GM23338 (cell line): ENCODE measurements around the gene SLC10A3. TPM values are rescaled to one million over a fixed set of nuclear protein-coding genes. Genes with fewer than 3 reads are reported as not detected.

Source experiments
- ATAC-seq: fragments of 200-7000 bp; cut with Tn5 transposase; 3 replicates; pipeline ENCODE4 v1.9.1; 2020
- DNase-seq: peaks from one replicate; pipeline ENCODE4 v3.0.0-alpha.2; 2015; ENCODE audit warnings: low spot score
- H2AFZ ChIP-seq: fragments of 200-600 bp; sonication (generic); 2 replicates; pipeline ENCODE4 v1.8.0; 2016; ENCODE audit warnings: antibody characterized with exemption, mild to moderate bottlenecking, moderate library complexity
- H3F3A ChIP-seq: fragments of 200-600 bp; sonication (generic); replicated peaks from 2 replicates; pipeline ENCODE4 v1.8.0; 2017; ENCODE audit warnings: antibody characterized with exemption, mixed run types, low read depth
- H3K27ac ChIP-seq: fragments of 200-600 bp; sonication (generic); 2 replicates; pipeline ENCODE4 v1.6.1; 2016; ENCODE audit warnings: low read depth
- H3K27me3 ChIP-seq: fragments of 200-600 bp; sonication (generic); 2 replicates; pipeline ENCODE4 v1.8.0; 2016; ENCODE audit warnings: mild to moderate bottlenecking, mixed run types, moderate library complexity; ENCODE audit not compliant: insufficient read depth
- H3K36me3 ChIP-seq: fragments of 200-600 bp; sonication (generic); 2 replicates; pipeline ENCODE4 v1.8.0; 2016; ENCODE audit warnings: mild to moderate bottlenecking; ENCODE audit not compliant: insufficient read depth
- H3K4me1 ChIP-seq: fragments of 200-600 bp; sonication (generic); 2 replicates; pipeline ENCODE4 v1.8.0; 2016; ENCODE audit warnings: mild to moderate bottlenecking, moderate library complexity; ENCODE audit not compliant: insufficient read depth
- H3K4me2 ChIP-seq: fragments of 200-600 bp; sonication (generic); 2 replicates; pipeline ENCODE4 v1.7.1; 2017; ENCODE audit warnings: mixed run types
- H3K4me3 ChIP-seq: fragments of 200-600 bp; sonication (generic); 2 replicates; pipeline ENCODE4 v1.6.1; 2016; ENCODE audit warnings: mixed run types
- H3K79me2 ChIP-seq: fragments of 200-600 bp; sonication (generic); replicated peaks from 2 replicates; pipeline ENCODE4 v1.8.0; 2017; ENCODE audit warnings: mild to moderate bottlenecking; ENCODE audit not compliant: insufficient read depth
- H3K9me2 ChIP-seq: fragments of 200-600 bp; sonication (generic); 2 replicates; pipeline ENCODE4 v1.8.0; 2017; ENCODE audit not compliant: insufficient read depth
- H4K20me1 ChIP-seq: fragments of 200-600 bp; sonication (generic); replicated peaks from 2 replicates; pipeline ENCODE4 v1.8.0; 2017; ENCODE audit warnings: mild to moderate bottlenecking; ENCODE audit not compliant: insufficient read depth
- H3K27ac Mint-ChIP-seq: 2 replicates; pipeline ENCODE4 v1.8.0; 2020; ENCODE audit warnings: inconsistent platforms, mild to moderate bottlenecking, moderate library complexity, mixed read lengths
- H3K27me3 Mint-ChIP-seq: 3 replicates; pipeline ENCODE4 v1.8.0; 2022; ENCODE audit warnings: low read depth, mild to moderate bottlenecking, moderate library complexity, mixed read lengths, inconsistent platforms; ENCODE audit not compliant: insufficient read depth, poor library complexity
- H3K36me3 Mint-ChIP-seq: 3 replicates; pipeline ENCODE4 v1.8.0; 2021; ENCODE audit warnings: low read depth, mild to moderate bottlenecking, inconsistent platforms, moderate library complexity, mixed read lengths
- H3K4me1 Mint-ChIP-seq: 3 replicates; pipeline ENCODE4 v1.8.0; 2020; ENCODE audit warnings: mild to moderate bottlenecking, inconsistent platforms, mixed read lengths
- H3K4me3 Mint-ChIP-seq: 3 replicates; pipeline ENCODE4 v1.8.0; 2021; ENCODE audit warnings: moderate library complexity, mild to moderate bottlenecking, inconsistent platforms, mixed read lengths
- H3K9me3 Mint-ChIP-seq: 3 replicates; pipeline ENCODE4 v1.8.0; 2020; ENCODE audit warnings: moderate library complexity, mild to moderate bottlenecking, inconsistent platforms, mixed read lengths
- CREB1 ChIP-seq: fragments of 250-450 bp; sonication (Bioruptor Pico); IDR thresholded peaks from 2 replicates; pipeline ENCODE4 v1.5.0; 2020; ENCODE audit warnings: low read depth, mild to moderate bottlenecking, moderate library complexity
- CTCF ChIP-seq, 2 experiments: fragments of 200-600 bp in 1 of 2; sonication (generic) in 1 of 2; conservative IDR thresholded peaks; 2 replicates each; pipeline versions ENCODE4 v1.5.1 to v1.6.1; 2016 to 2017; ENCODE audit warnings: antibody characterized with exemption in 2 of 2, low read depth in 2 of 2, mild to moderate bottlenecking in 2 of 2, moderate library complexity in 1 of 2
- EZH2 ChIP-seq: fragments of 200-600 bp; sonication (generic); IDR thresholded peaks from one replicate; pipeline ENCODE4 v1.8.0; 2017; ENCODE audit warnings: antibody characterized with exemption, mild to moderate bottlenecking, low read depth; ENCODE audit not compliant: unreplicated experiment
- NANOG ChIP-seq: IDR thresholded peaks from 2 replicates; pipeline ENCODE4 v1.6.1; 2016; ENCODE audit warnings: antibody characterized with exemption, borderline replicate concordance
- POLR2AphosphoS5 ChIP-seq: IDR thresholded peaks from 2 replicates; pipeline ENCODE4 v1.6.1; 2016; ENCODE audit warnings: antibody characterized with exemption, low read depth
- REST ChIP-seq: IDR thresholded peaks from one replicate; pipeline ENCODE4 v1.6.1; 2018; ENCODE audit warnings: antibody characterized with exemption; ENCODE audit not compliant: unreplicated experiment
- STAT1 ChIP-seq: IDR thresholded peaks from one replicate; pipeline ENCODE4 v1.6.1; 2016; ENCODE audit warnings: antibody characterized with exemption; ENCODE audit not compliant: unreplicated experiment
- ZNF114 ChIP-seq: fragments of 250-450 bp; sonication (Bioruptor Pico); IDR thresholded peaks from 2 replicates; pipeline ENCODE4 v1.5.0; 2020; ENCODE audit warnings: mild to moderate bottlenecking, moderate library complexity
- ZNF331 ChIP-seq: fragments of 250-450 bp; sonication (Bioruptor Pico); IDR thresholded peaks from 2 replicates; pipeline ENCODE4 v1.5.0; 2020; ENCODE audit warnings: low read depth, mild to moderate bottlenecking, moderate library complexity
- polyA plus RNA-seq: library from polyadenylated mRNA; unstranded; fragments of >200 nt; fragmentation: Nextera tagmentation; extraction: Ambion mirVana; gene quantifications from 2 replicates; pipeline ENCODE4 v1.2.1, GENCODE V29; 2016
- total RNA-seq: library from RNA; depleted of rRNA; stranded (reverse); fragments of >200 nt; shearing (Covaris generic); gene quantifications from 2 replicates; pipeline ENCODE4 v1.2.3, GENCODE V29; 2014
- TF ChIP-seq, protein P1 (sequence below): fragments of 250-450 bp; sonication (Bioruptor Pico); IDR thresholded peaks from 2 replicates; pipeline ENCODE4 v1.5.0; 2020; ENCODE audit warnings: mild to moderate bottlenecking, moderate library complexity

Gene SLC10A3
- total and polyA plus RNA-seq, 2 experiments from 2014 or later, result 7.6 to 17.6 TPM

GRCh38 chrX:154484255-154485149 is 5.9 kb downstream of the SLC10A3 start:
- Histone ChIP-seq H3K9me2 (no peaks in the 10 kb centered on the region), H2AFZ (no peak overlapping the region), H3K4me2 (no peak overlapping the region), H3K4me1 (no peaks in the 10 kb centered on the region), H3K79me2 (no peaks in the 10 kb centered on the region), H3F3A (no peaks in the 10 kb centered on the region), H3K27me3 (no peaks in the 10 kb centered on the region), H3K27ac (no peak overlapping the region), H3K4me3 (no peak overlapping the region), H3K36me3 (no peaks in the 10 kb centered on the region), H4K20me1 (no peaks in the 10 kb centered on the region; the same call in 1 of the 2 replicates)
- Mint-ChIP-seq H3K9me3 (no peaks in the 10 kb centered on the region), H3K27me3 (peaks cover 10% of the 10 kb centered on the region), H3K4me1 (peaks cover 7% of the 10 kb centered on the region; the same call in 2 of the 3 replicates), H3K36me3 (peaks cover 5% of the 10 kb centered on the region; the same call in 2 of the 3 replicates), H3K27ac (no peak overlapping the region), H3K4me3 (no peak overlapping the region)
- DNase-seq (no peak), ATAC-seq (no peak)
- no peak for TF ChIP-seq REST
- no peak for TF ChIP-seq CTCF (conservative IDR thresholded peaks at IDR 0.05; ENCODE audit: low read depth in 2 of 2)
- TF ChIP-seq STAT1, result no peak
- no peak for TF ChIP-seq EZH2
- no peak for TF ChIP-seq ZNF331 (CRISPR knock-in tag)
- no peak for TF ChIP-seq NANOG
- TF ChIP-seq POLR2AphosphoS5, result no peak
- TF ChIP-seq ZNF114, result no peak
- TF ChIP-seq CREB1, result no peak
- TF ChIP-seq, protein P1, sequence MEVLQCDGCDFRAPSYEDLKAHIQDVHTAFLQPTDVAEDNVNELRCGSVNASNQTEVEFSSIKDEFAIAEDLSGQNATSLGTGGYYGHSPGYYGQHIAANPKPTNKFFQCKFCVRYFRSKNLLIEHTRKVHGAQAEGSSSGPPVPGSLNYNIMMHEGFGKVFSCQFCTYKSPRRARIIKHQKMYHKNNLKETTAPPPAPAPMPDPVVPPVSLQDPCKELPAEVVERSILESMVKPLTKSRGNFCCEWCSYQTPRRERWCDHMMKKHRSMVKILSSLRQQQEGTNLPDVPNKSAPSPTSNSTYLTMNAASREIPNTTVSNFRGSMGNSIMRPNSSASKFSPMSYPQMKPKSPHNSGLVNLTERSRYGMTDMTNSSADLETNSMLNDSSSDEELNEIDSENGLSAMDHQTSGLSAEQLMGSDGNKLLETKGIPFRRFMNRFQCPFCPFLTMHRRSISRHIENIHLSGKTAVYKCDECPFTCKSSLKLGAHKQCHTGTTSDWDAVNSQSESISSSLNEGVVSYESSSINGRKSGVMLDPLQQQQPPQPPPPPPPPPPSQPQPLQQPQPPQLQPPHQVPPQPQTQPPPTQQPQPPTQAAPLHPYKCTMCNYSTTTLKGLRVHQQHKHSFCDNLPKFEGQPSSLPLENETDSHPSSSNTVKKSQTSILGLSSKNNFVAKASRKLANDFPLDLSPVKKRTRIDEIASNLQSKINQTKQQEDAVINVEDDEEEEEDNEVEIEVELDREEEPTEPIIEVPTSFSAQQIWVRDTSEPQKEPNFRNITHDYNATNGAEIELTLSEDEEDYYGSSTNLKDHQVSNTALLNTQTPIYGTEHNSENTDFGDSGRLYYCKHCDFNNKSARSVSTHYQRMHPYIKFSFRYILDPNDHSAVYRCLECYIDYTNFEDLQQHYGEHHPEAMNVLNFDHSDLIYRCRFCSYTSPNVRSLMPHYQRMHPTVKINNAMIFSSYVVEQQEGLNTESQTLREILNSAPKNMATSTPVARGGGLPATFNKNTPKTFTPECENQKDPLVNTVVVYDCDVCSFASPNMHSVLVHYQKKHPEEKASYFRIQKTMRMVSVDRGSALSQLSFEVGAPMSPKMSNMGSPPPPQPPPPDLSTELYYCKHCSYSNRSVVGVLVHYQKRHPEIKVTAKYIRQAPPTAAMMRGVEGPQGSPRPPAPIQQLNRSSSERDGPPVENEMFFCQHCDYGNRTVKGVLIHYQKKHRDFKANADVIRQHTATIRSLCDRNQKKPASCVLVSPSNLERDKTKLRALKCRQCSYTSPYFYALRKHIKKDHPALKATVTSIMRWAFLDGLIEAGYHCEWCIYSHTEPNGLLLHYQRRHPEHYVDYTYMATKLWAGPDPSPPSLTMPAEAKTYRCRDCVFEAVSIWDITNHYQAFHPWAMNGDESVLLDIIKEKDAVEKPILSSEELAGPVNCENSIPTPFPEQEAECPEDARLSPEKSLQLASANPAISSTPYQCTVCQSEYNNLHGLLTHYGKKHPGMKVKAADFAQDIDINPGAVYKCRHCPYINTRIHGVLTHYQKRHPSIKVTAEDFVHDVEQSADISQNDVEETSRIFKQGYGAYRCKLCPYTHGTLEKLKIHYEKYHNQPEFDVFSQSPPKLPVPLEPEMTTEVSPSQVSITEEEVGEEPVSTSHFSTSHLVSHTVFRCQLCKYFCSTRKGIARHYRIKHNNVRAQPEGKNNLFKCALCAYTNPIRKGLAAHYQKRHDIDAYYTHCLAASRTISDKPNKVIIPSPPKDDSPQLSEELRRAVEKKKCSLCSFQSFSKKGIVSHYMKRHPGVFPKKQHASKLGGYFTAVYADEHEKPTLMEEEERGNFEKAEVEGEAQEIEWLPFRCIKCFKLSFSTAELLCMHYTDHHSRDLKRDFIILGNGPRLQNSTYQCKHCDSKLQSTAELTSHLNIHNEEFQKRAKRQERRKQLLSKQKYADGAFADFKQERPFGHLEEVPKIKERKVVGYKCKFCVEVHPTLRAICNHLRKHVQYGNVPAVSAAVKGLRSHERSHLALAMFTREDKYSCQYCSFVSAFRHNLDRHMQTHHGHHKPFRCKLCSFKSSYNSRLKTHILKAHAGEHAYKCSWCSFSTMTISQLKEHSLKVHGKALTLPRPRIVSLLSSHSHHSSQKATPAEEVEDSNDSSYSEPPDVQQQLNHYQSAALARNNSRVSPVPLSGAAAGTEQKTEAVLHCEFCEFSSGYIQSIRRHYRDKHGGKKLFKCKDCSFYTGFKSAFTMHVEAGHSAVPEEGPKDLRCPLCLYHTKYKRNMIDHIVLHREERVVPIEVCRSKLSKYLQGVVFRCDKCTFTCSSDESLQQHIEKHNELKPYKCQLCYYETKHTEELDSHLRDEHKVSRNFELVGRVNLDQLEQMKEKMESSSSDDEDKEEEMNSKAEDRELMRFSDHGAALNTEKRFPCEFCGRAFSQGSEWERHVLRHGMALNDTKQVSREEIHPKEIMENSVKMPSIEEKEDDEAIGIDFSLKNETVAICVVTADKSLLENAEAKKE (CRISPR knock-in tag), result no peak
